Upper lobe of left lung (tissue), 6 donors: ENCODE data around the gene PEPD. TPM values are rescaled to one million over a fixed set of nuclear protein-coding genes. Genes with fewer than 3 reads are reported as not detected.
"Not testable (repeated sequence)": the region's sequence is repeated elsewhere in the genome, so short reads cannot be mapped to it uniquely, and the experiment has no call there.

ENCODE experiments used
- ATAC-seq, 2 donors: fragments of 200-7000 bp; cut with Tn5 transposase; one replicate each; pipeline ENCODE4 v1.9.1; 2022; ENCODE audit warnings: mild to moderate bottlenecking in 2 of 2, moderate library complexity in 2 of 2; ENCODE audit not compliant: low FRiP score in 2 of 2
- DNase-seq, 2 donors: peaks; one replicate each; pipeline ENCODE4 v3.0.0-alpha.2; 2019 to 2020
- H3K27ac ChIP-seq, 4 donors: fragments of 200-600 bp; sonication (generic); one replicate each; pipeline ENCODE4 v1.5.1; 2016 to 2019
- H3K27me3 ChIP-seq, 4 donors: fragments of 200-600 bp; sonication (generic); one replicate each; pipeline ENCODE4 v1.5.1; 2017 to 2019
- H3K36me3 ChIP-seq, 4 donors: fragments of 200-600 bp; sonication (generic); one replicate each; pipeline ENCODE4 v1.5.1; 2016 to 2019
- H3K4me1 ChIP-seq, 4 donors: fragments of 200-600 bp; sonication (generic); one replicate each; pipeline ENCODE4 v1.5.1; 2018 to 2019
- H3K4me3 ChIP-seq, 4 donors: fragments of 200-600 bp; sonication (generic); one replicate each; pipeline ENCODE4 v1.5.1; 2017 to 2019; ENCODE audit warnings: mild to moderate bottlenecking in 2 of 4, moderate library complexity in 1 of 4
- H3K9me3 ChIP-seq, 4 donors: fragments of 200-600 bp; sonication (generic); one replicate each; pipeline ENCODE4 v1.5.1; 2018 to 2019
- EP300 ChIP-seq, 4 donors: sonication (generic); formaldehyde crosslinking; IDR thresholded peaks; one replicate each; pipeline ENCODE4 v1.5.1; 2017; ENCODE audit warnings: antibody characterized with exemption in 4 of 4, control low read depth in 2 of 4
- POLR2A ChIP-seq, 4 donors: fragments of 450-650 bp; IDR thresholded peaks; one replicate each; pipeline ENCODE4 v1.5.1; 2016 to 2017; ENCODE audit warnings: antibody characterized with exemption in 4 of 4, mild to moderate bottlenecking in 2 of 4
- POLR2AphosphoS5 ChIP-seq, 2 donors: sonication (generic); formaldehyde crosslinking; IDR thresholded peaks; one replicate each; pipeline ENCODE4 v1.5.1; 2017; ENCODE audit warnings: antibody characterized with exemption in 2 of 2
- WGBS, 2 donors: methylation state at CpG; one replicate each; pipeline ENCODE4 v1.1.5; 2017 to 2018; 5-methylcytosine and 5-hydroxymethylcytosine counted together
- total RNA-seq, 6 donors: library from RNA; depleted of rRNA in 4 of 6; stranded (reverse); fragments of >200 nt in 4 of 6; gene quantifications; one replicate each; pipeline versions ENCODE4 v1.1.0 to v1.2.1, GENCODE V29; 2016 to 2021
- TF ChIP-seq, protein P1 (sequence below), 6 experiments: fragments of 450-650 bp in 4 of 6; fragments of 200-600 bp in 2 of 6; sonication (generic) in 2 of 6; IDR thresholded peaks; one replicate each; pipeline ENCODE4 v1.5.1; 2016 to 2019; ENCODE audit warnings: antibody characterized with exemption in 6 of 6
- donor health status: DM: no; HTN: no; CAD: no; lungs with moderate emphysema.
- donor health status: DM: no; HTN: yes; CAD: no; lungs with severe emphysema.

The PEPD gene
- total RNA-seq, 6 donors from 2014 or later: 30.4 to 106 (median 80.6) TPM

DNA sequence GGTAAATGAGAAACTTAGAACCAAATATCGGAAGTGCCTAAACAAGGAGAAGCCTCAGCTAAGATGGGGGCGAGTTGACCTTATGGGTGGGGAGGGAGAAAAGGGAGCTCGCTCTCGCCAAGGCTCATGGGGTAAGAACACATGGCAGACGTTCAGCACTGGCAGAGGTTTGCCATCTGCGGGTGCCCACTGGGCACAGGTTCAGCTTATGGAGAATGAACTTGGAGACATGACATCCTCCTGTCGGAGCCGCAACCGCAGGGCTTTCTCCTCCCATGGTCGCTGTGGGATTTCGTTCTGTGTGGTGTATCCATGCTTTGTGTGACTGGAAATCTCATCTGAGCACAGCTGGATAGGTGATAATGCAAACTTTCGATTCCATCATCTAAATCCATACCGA, 36.1 kb upstream of the PEPD start:
- TF ChIP-seq POLR2A (IDR thresholded peaks at IDR 0.05) (no peak), EP300 (IDR thresholded peaks at IDR 0.05) (no peak)
- no peak overlapping the region for H3K4me3 ChIP-seq
- no peaks in the 10 kb centered on the region for H3K4me1 ChIP-seq
- H3K27ac ChIP-seq: no peak overlapping the region
- DNase-seq (no peak), ATAC-seq (no peak)
- no peaks in the 10 kb centered on the region for H3K36me3 ChIP-seq
- WGBS, 2 donors: 85 to 88% methylated on average over 13 of the region's 13 CpGs
- no peaks in the 10 kb centered on the region for H3K27me3 ChIP-seq
- H3K9me3 ChIP-seq: no peaks in the 10 kb centered on the region

DNA sequence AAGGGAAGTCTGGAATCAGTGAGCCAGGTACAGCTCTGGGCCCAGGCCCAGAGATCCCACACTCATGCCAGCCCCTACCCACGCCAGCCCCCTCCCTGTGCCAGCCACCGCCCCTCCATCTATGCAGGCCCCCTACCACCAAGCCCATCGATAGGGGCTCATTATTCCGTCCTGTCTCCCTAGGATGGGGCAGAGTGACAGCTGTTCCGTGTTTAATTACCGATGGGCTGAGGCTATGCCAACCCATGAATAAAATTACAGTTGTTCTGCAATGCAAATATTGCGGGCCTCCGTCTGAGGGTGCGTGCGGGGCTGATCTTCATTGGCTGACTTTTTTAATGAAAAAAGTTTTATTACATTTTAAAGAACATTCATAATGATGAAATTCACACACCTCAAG, 35.6 kb upstream of the PEPD start:
- TF ChIP-seq POLR2AphosphoS5 (IDR thresholded peaks at IDR 0.05) (no peak), EP300 (IDR thresholded peaks at IDR 0.05) (no peak), POLR2A (IDR thresholded peaks at IDR 0.05) (no peak)
- TF ChIP-seq, protein P1, sequence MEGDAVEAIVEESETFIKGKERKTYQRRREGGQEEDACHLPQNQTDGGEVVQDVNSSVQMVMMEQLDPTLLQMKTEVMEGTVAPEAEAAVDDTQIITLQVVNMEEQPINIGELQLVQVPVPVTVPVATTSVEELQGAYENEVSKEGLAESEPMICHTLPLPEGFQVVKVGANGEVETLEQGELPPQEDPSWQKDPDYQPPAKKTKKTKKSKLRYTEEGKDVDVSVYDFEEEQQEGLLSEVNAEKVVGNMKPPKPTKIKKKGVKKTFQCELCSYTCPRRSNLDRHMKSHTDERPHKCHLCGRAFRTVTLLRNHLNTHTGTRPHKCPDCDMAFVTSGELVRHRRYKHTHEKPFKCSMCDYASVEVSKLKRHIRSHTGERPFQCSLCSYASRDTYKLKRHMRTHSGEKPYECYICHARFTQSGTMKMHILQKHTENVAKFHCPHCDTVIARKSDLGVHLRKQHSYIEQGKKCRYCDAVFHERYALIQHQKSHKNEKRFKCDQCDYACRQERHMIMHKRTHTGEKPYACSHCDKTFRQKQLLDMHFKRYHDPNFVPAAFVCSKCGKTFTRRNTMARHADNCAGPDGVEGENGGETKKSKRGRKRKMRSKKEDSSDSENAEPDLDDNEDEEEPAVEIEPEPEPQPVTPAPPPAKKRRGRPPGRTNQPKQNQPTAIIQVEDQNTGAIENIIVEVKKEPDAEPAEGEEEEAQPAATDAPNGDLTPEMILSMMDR (IDR thresholded peaks at IDR 0.05): no peak
- no peak for DNase-seq

DNA sequence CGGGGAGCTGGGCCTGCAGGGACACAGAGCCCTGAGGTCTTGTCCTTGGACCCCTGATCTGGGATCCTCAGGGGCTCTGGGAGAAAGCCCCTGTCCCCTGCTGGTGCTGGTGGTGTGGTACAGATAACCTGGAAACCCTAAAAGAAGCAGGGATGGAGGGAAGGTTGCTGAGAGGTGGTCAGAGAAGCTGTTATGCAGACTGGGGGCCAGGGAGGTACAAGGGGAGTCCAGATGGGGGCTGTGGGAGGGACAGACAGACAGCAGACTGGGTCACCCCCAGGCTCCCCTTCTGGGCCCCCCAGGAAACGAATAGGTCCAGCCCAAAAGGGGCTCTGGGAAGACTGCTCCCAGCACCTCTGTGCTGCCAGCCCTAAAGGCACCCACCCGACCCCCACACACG, 34.7 kb upstream of the PEPD start:
- WGBS, 2 donors: 58 to 67% methylated on average over 2 to 4 of the region's 4 CpGs
- TF ChIP-seq EP300 (IDR thresholded peaks at IDR 0.05): no peak
- TF ChIP-seq POLR2AphosphoS5 (IDR thresholded peaks at IDR 0.05): no peak
- no peak for TF ChIP-seq POLR2A (IDR thresholded peaks at IDR 0.05)
- TF ChIP-seq, protein P1 (IDR thresholded peaks at IDR 0.05): no peak
- Histone ChIP-seq H3K9me3 (no peaks in the 10 kb centered on the region), H3K36me3 (no peaks in the 10 kb centered on the region), H3K4me3 (no peak overlapping the region), H3K27ac (no peak overlapping the region), H3K27me3 (no peaks in the 10 kb centered on the region), H3K4me1 (no peaks in the 10 kb centered on the region)
- ATAC-seq: no peak
- DNase-seq: no peak

More for the DNA sequence above, 35.6 kb upstream of the PEPD start:
- Histone ChIP-seq H3K27ac (no peak overlapping the region), H3K9me3 (no peaks in the 10 kb centered on the region), H3K36me3 (no peaks in the 10 kb centered on the region), H3K4me3 (no peak overlapping the region), H3K27me3 (no peaks in the 10 kb centered on the region), H3K4me1 (no peaks in the 10 kb centered on the region)
- no peak for ATAC-seq
- 74 to 85% methylated on average over 10 of the region's 10 CpGs for WGBS, 2 donors

DNA sequence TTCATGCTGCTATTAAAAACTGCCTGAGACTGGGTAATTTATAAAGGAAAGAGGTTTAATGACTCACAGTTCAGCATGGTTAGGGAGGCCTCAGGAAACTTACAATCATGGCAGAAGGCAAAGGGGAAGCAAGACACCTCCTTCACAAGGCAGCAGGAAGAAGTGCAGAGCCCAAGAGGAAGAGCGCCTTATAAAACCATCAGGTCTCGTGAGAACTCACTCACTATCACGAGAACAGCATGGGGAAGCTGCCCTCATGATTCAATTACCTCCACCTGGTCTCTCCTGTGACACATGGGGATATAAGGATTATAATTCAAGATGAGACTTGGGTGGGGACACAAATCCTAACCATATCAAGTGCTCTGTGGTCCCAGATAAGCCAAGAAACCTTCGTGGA, 34.1 kb upstream of the PEPD start:
- not testable (repeated sequence) for H3K4me3 ChIP-seq, H3K27me3 ChIP-seq, DNase-seq, H3K9me3 ChIP-seq, H3K4me1 ChIP-seq, H3K36me3 ChIP-seq, H3K27ac ChIP-seq, ATAC-seq
- WGBS, 2 donors: 45 to 65% methylated on average over 3 to 4 of the region's 4 CpGs

DNA sequence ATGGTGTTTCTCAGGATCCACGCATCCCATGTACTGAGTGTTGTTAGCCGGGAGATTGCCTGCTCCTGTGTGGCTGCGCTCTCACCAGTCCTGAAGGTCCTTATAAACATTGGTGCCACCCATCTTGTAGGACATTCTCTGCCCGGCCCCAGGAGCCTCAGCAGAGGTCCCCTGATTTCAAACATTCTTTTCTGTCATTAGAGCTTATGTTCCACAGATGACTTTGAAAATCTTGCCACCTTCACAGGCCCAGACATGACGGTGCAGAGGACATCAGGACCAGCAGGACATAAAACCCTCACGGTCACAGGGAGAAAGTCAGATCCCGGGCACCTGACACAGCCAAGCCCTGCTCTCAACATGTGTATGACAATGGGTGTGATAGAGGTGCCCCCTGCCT, 33.2 kb upstream of the PEPD start:
- ATAC-seq (no peak), DNase-seq (no peak)
- no peaks in the 10 kb centered on the region for H3K27me3 ChIP-seq
- no peak overlapping the region for H3K27ac ChIP-seq
- 83 to 84% methylated on average over 7 of the region's 7 CpGs for WGBS, 2 donors
- H3K4me1 ChIP-seq: no peaks in the 10 kb centered on the region
- no peak for TF ChIP-seq POLR2AphosphoS5 (IDR thresholded peaks at IDR 0.05)
- TF ChIP-seq, protein P1 (IDR thresholded peaks at IDR 0.05): no peak
- no peak for TF ChIP-seq EP300 (IDR thresholded peaks at IDR 0.05)
- TF ChIP-seq POLR2A (IDR thresholded peaks at IDR 0.05): no peak
- no peak overlapping the region for H3K4me3 ChIP-seq
- no peaks in the 10 kb centered on the region for H3K9me3 ChIP-seq
- no peaks in the 10 kb centered on the region for H3K36me3 ChIP-seq

DNA sequence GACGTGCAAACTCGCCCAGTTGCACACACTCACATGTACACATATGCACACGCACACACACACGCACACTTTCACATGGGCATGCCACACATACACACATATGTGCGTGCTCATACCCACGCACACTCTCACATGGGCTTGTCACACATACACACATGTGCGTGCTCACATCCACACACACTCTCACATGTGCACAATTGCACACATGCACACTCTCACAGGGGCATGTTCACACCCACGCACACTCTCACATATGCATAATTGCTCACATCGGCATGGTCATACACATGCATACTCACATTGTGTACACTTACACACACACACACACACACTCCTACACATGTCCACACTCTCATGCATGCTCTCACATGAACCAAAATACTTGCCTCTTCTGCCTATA, 32.8 kb upstream of the PEPD start:
- Histone ChIP-seq H3K9me3 (no peaks in the 10 kb centered on the region), H3K36me3 (no peaks in the 10 kb centered on the region), H3K27ac (no peak overlapping the region), H3K27me3 (no peaks in the 10 kb centered on the region), H3K4me3 (no peak overlapping the region), H3K4me1 (no peaks in the 10 kb centered on the region)
- DNase-seq: no peak
- ATAC-seq: no peak
- TF ChIP-seq, protein P1 (IDR thresholded peaks at IDR 0.05): no peak
- TF ChIP-seq EP300 (IDR thresholded peaks at IDR 0.05) (no peak), POLR2A (IDR thresholded peaks at IDR 0.05) (no peak), POLR2AphosphoS5 (IDR thresholded peaks at IDR 0.05) (no peak)
- WGBS, 2 donors: 85 to 93% methylated on average over 9 of the region's 9 CpGs
